C1 segment of cervical spinal cord (tissue), 14 donors: ENCODE measurements around the gene ANKRD24.
"Not testable (repeated sequence)": the region's sequence is repeated elsewhere in the genome, so short reads cannot be mapped to it uniquely, and the experiment has no call there.

Experiments
- DNase-seq, 14 donors: peaks; one replicate each; lab custom pipeline; 2025; lab: John Stamatoyannopoulos, UW

The ANKRD24 gene

DNA sequence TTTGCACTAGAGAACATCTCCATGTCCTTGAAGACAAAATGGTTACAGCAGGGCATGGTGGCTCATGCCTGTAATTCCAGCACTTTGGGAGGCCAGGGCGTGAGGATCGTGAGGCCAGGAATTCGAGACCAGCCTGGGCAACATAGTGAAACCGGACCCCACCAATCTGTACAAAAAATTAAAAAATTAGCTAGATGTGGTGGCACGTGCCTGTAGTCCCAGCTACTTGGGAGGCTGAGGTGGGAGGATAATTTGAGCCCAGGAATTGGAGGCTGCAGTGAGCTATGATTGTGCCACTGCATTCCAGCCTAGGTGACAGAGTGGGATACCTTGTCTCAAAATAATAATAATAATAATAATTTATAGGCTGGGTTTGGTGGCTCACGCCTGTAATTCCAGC, 47.7 kb downstream of the ANKRD24 start:
- DNase-seq, result not testable (repeated sequence)

GRCh38 chr19:4231521-4231920, 49.0 kb downstream of the ANKRD24 start:
- not testable (repeated sequence) for DNase-seq

DNA sequence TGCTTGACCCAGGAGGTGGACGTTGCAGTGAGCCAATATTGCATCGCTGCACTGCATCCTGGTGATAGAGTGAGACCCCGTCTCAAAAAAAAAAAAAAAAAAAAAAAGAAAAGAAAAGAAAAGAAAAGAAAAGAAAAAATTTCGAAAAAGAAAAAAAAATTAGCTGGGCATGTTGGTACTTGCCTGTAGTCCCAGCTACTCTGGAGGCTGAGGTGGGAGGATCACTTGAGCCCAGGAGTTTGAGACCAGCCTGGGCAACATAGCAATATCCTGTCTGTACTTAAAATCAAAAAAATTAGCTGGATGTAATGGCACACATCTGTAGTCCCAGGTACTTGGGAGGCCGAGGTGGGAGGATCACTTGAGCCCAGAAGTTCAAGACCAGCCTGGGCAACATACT, 49.6 kb downstream of the ANKRD24 start:
- not testable (repeated sequence) for DNase-seq

DNA sequence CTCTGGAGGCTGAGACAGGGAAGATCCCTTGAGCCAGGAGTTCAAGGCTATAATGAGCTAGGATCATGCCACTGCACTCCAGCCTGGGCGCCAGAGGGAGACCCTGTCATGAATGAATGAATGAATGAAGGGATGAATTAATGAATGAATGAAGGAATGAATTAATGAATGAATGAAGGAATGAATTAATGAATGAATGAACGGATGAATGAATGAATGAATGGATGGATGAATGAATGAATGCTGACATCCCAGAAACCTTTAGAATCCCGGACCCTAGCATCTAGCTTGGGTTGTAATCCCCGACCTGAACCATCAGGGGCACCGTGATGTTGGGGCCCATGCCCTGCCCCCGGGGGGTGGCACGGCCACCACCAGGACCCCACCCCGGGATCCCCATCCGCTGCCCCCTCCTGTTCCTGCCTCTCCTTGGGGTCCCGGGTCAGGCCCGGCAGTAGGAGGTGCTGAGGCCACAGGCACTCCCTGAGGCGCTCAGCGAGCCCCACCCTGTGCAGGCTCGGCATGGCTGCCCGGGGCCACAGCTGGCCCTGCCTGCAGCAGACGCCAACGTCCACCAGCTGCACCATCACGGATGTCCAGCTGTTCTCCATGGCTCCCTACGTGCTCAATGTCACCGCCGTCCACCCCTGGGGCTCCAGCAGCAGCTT, 50.3 kb downstream of the ANKRD24 start:
- no peak for DNase-seq

DNA sequence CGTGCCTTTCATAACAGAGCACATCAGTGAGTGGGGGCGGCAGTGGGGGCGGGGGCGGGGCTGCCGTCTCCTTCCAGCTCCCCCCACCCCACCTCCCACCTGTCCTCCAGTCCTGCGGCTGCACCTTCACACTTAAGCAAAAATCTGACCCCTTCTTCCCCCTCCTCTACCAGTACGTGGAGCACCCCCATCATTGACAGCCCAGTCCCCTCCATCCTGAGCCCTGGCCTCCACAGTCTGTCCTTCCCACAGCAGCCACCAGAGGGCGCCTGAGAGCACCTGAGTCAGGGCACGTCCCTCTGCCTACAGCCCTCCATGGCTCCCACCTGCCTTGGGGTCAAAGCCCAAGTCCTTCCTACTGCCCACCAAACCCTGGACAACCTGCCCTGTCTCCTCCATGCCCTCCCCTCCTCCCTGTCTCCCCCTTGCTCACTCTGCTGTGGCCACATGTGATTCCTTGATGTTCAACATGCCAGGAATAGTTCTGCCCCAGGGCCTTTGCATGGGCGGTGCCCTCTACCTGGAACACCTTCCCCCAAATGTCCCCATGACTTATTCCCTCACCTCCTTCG, 50.9 kb downstream of the ANKRD24 start:
- peak in 3 of 14 donors; percentile 4 to 22 (median 10) for DNase-seq

- DNase-seq, result no peak
Observed at GRCh38 chr19:4234142-4234861, 51.8 kb downstream of the ANKRD24 start.

DNA sequence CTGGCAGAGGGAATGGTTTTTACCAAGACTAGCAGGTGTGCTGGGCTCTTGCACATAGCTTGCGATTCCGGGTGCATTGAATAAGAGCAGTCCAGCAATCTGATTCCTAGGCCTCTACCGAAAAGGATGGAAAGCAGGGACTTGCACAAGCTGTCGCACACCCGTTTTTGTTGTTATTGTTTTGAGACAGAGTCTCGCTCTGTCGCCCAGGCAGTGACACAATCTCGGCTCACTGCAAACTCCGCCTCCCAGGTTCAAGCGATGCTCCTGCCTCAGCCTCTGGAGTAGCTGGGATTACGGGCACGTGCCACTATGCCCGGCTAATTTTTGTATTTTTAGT, 52.3 kb downstream of the ANKRD24 start:
- DNase-seq, result no peak

DNA sequence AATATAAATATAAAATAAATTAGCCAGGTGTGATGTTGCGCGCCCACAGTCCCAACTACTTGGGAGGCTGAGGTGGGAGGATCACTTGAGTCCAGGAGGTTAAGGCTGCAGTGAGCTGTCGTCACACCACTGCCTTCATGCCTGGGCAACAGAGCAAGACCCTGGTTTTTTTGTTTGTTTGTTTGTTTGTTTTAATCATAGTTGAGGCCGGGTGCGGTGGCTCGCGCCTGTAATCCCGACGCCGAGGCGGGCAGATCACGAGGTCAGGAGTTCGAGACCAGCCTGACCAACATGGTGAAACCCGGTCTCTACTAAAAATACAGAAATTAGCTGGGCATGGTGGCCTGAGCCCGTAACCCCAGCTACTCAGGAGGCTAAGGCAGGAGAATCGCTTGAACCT, 55.0 kb downstream of the ANKRD24 start:
- DNase-seq, result not testable (repeated sequence)

DNA sequence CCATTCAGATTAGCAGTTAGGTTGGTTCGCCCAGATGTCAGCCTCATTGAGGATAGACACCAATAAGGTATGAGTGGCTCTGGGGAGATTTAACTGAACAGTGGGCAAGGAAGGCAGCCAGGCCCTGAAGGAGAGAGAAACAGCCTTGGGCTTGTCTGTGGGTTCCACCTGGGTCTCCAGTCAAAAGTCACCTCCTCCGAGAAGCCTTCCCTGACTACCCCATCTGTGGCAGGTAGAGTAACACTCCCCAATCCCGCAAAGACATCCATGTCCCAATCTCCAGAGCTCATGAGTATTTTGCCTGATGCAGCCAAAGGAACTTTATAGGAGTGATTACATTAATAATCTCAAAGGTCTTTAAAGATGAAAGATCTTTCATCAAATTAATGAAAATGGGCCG, 56.3 kb downstream of the ANKRD24 start:
- DNase-seq, result no peak

- no peak for DNase-seq
Observed at GRCh38 chr19:4241824-4242430, 59.4 kb downstream of the ANKRD24 start.

- not testable (repeated sequence) for DNase-seq
Observed at GRCh38 chr19:4245938-4246337, 63.4 kb downstream of the ANKRD24 start.

GRCh38 chr19:4246767-4247593, 64.5 kb downstream of the ANKRD24 start, which contains the start of gene YJU2:
YJU2 (plus strand) TSS chr19:4247080; CDS start chr19:4247147, 67 bp downstream.
- peak; percentile 75 to 99 (median 96) for DNase-seq

DNA sequence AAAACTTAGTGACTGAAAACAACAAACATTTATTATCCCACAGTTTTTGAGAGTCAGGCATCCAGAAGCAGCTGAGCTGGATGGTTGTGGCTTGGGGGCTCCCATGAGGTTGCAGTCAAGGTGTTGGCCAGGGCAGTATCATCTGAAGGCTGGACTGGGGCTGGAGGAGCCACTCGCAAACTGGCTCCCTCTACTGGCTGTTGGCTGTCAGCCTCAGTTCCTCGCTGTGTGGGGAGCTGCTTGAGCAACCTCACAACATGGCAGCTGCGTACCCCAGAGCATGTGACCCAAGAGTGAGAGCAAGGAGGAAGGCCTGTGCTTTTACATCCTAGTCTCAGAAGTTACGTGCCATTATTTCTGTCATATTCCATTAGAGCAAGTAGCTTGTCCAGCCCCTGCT, 74.1 kb downstream of the ANKRD24 start:
- no peak for DNase-seq

GRCh38 chr19:4257025-4257424, 74.5 kb downstream of the ANKRD24 start:
- DNase-seq, result no peak

DNA sequence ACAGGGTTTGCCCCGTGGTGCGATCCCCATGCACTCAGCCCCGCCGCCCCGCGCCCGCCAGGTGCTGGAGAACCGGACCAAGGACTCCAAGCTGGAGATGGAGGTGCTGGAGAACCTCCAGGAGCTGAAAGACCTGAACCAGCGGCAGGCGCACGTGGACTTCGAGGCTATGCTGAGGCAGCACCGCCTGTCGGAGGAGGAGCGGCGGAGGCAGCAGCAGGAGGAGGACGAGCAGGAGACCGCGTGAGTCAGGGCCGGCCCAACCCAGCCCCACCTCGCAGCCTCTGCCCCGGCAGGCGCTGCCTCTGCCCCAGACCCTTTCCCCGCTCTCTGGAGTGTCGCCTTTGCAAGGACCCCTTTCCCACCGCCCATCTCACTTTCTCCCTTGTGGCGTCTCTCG, 75.7 kb downstream of the ANKRD24 start:
- DNase-seq, result no peak

GRCh38 chr19:4260613-4261191, 78.2 kb downstream of the ANKRD24 start:
- no peak for DNase-seq

DNA sequence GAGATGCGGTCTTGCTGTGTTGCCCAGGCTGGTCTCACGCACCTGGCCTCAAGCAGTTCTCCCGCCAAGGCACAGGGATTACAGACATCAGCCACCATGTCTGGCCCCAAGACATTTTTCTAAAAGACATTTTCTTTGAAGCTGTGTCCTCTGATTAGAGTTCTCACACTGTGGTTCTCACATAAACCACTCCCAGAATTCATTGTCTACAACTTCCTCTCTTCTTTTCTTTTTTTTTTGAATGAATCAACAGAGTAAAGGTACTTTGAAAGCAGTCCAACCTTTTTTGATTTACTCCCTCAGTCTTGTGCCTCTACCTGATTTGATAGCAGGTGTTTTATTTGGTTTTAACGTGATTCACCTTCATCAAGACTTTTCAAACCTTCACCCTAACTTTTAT, 82.3 kb downstream of the ANKRD24 start:
- no peak for DNase-seq

GRCh38 chr19:4266253-4267000, 83.9 kb downstream of the ANKRD24 start:
- no peak for DNase-seq

- DNase-seq, result peak in 2 of 14 donors; percentile 17 to 28
Observed at GRCh38 chr19:4267101-4267900, 84.8 kb downstream of the ANKRD24 start.
